Astrocyte of the hippocampus (primary cell): Measurements from ENCODE around the gene CYP20A1.
"Not testable (repeated sequence)": the region's sequence is repeated elsewhere in the genome, so short reads cannot be mapped to it uniquely, and the experiment has no call there.

Experiments used
- DNase-seq: peaks from one replicate; pipeline ENCODE4 v3.0.0; 2011; ENCODE audit warnings: low read depth, low spot score

The CYP20A1 gene

GRCh38 chr2:203280428-203281064 lies 41.7 kb downstream of the CYP20A1 start:
- peak; percentile 76 for DNase-seq

- DNase-seq = no peak
Observed at GRCh38 chr2:203282101-203282500, 43.3 kb downstream of the CYP20A1 start.

DNA sequence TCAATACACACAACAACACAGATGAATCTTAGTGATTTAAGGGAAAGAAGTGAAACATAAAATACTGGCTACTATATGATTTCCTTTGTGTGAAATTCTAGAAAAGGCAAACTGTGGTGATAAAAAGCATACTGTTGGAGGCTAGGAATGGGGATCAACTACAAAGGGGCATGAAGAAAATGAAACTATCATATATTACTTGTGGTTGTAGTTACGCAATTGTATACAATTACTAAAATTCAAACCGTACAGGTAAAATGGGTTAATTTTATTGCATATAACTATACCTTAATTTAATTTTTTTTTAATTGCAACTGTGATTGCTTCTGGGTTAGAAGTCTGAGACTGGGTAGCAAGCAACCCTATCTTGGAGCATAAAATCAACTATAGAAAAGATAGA lies 47.7 kb downstream of the CYP20A1 start:
- DNase-seq = no peak

GRCh38 chr2:203301667-203302066 lies 62.8 kb downstream of the CYP20A1 start:
- no peak for DNase-seq

DNA sequence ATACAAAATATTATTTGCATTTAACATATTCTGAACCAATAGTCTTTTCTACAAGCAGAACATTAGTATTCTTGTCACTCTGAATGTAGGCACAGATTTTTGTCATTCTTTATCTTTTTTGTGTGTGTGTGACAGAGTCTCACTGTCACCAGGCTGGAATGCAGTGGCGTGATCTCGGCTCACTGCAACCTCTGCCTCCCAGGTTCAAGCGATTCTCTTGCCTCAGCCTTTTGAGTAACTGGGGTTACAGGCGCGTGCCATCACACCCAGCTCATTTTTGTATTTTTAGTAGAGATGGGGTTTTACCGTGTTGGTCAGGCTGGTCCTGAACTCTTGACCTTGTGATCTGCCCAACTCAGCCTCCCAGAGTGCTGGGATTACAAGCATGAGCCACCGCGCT lies 63.8 kb downstream of the CYP20A1 start:
- peak; percentile 51 for DNase-seq

DNA sequence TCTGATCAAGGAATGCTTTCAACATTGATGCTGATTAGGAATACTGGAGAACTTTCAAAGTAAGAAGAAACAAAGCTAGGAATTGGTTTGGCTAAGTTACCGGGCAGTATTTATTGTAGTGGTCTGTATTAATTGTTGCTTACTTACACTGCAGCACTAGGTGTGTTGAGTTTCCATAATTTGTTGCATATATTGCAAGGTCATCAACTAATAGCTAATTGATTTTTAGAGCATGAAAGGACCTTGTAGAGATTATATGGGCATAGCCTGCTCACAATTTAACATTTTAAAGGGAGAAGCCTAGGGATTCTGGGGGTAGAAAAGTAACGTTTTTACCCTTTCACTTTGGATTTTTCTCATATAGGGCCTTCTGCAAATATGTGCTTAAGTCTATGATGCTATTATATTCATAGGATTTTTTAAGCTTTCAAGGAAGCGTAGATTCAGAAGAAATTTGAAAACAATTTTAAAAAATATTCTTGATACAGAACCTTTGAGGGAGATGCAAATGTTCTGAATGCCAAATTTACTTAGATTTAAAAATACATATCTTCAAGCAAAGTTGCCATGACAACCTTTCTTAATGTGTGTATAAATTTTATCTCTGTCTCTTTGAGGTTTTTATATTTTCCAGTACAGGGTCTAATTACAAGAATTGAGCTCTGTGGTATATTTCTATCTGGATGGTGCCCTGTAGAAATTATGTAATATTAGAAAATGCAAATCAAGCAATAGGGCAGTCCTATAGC lies 72.0 kb downstream of the CYP20A1 start:
- DNase-seq = no peak

DNA sequence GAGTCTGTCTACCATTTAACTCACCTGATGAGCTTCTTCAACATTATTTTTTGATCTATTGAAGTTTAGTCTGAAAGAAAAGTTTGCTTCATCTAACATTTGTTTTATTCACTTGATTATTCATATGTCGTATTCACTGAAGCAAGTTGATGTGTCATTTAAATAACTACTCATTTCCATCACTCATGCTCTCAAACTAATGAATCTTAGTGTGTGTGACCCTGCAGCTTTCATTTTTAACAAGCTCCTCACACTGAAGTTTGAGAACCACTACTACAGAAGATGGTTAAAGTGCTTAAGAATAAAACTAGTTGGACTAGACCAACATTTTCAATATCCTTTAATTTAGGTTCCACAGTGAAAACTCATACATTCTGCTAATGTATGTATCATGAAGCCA lies 87.5 kb downstream of the CYP20A1 start:
- DNase-seq = no peak

DNA sequence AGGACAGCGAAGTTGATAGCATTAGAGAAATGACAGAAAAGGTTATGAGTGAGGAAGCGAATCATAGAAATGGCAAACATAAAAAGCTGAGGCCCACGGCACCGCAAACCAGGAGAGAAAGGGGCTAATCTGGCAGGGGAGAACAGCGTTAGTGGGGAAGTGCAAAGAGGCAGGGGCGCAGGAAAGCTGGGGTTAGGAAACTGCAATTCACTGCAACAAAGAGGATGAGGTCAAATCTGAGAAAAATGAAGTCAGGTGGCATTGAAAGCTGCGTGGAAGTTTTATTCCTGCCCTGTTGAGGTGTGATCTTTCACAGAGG lies 88.7 kb downstream of the CYP20A1 start:
- DNase-seq = no peak

DNA sequence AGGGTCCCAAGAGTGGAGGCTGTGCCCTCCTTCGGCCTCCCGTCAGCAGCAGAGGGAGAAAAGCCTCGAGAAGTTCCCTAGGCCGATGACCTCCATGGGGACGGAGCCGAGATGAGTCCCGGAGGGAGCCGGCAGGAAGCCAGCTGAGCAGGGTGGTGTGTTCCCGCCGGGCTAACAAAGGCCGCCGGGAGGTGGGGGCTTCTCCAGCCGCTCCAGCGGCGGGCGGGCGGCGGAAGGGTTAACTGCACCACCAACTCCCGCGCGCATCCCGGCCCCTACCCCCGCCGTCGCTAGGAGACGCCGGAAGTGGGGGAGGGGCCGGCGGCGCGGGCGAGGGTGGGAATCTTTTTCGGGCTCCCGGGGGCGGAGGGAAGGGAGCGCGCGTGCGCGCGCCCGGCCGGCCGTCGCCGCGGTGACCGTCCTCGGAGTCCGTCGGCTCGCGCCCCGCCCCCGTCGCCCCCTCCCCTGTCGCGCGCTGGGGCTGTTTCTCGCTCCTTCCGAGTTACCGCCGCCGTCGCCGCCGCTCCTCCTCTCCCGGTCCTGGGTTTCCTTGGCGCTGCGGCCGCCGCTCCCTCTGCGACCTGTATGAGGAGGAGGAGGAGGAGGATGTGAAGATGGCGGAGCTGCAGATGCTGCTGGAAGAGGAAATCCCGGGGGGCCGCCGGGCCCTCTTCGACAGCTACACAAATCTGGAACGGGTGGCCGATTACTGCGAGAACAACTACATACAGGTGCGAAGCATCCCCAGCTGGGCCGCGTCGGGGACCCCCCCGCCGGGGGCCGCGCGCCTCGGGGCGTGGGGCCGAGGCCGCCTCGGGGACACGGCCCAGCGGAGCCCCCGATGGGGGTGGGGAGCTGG lies 89.3 kb downstream of the CYP20A1 start, which contains the start of gene ABI2:
TSS of gene ABI2 (plus strand) at position 494 of the 859 bp plus-strand sequence. CDS start at position 615, 121 bp downstream.
- peak; percentile 96 for DNase-seq

DNA sequence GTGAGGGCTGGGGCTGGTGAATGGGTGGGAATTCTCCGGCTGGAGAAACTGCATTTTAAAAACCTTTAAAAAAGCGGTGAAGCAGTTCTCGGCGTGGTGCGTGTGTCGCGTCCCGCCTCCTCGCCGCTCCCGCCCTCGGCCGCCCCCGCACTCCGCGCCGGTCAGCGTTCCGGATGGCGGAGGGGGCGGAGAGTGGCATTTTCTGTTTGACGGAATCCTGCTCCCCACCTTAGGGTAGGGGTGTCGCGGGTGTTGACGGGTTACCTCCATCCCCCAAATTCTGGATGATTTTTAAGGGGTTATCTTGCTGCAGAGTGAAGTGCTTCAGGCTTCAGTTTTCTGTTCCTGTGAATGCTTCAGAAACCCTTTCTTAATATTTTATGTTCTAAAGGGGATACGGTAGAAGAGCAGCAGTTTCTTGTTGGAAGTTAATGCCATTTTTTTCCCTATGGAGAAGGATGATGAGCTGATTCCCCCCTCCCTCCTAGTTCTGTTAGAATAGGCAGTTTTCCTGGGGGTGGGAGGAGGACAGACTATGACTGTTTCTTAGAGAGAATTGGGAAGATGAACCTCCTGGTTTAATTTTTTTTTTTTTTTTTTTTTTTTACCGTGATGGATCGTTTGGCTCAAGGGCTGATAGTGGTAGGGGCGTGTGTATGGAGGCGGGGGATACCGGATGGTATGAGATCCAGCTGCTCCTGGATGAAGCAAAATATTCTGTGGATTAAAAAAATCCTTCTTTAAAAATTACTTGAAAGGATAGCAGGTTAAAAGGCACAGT lies 90.1 kb downstream of the CYP20A1 start:
- DNase-seq = peak; percentile 74

DNA sequence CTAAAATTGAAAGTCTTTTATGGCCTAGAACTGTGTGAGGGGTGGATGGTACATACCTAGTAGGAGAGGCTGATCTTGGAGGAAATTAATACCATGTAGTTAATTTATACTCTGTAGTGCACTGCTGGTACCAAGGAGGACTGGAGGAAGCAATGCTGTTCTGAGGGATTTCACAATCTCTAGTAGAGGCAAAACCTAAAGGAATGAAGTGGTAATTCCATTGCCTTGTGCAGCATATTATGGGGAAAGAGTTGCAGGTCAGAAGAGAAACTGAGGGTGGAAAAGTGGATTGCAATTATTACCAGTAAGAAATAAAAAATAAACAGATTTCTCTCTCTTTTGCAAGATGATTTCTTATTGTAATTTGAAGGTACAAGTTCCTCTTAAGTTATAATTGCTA lies 91.6 kb downstream of the CYP20A1 start:
- peak; percentile 28 for DNase-seq

- DNase-seq = no peak
Observed at GRCh38 chr2:203338322-203338721, 99.5 kb downstream of the CYP20A1 start.

DNA sequence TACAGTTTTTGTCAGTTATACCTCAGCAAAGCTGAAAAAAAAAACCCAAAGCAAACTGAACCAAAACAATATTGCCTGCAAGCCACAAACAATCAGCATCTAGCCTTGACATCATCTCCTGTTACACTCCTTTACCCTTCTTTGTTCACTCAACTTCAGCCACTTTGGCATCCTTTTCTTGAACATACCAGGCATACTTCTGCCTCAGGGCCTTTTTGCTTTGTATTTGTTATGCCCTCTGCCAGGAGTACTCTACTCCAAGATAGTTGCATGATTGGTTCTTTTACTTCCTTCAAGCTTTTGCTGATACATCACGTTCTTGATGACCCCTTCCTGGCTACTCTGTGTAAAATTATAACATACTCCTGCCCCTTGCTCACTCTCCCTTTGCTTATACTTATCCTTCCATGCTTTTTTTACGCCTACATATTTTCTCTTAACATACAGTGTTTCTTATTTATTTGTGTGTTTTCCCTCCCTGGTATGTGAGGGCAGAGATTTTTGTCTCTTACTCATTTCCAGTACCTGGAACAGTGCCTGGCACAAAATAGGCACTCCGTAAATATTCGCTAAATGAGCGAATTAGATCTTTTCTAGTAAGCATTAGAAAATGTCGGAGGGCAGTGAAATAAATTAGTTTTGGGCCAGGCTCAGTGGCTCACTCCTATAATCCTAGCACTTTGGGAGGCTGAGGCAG lies 102.1 kb downstream of the CYP20A1 start:
- DNase-seq = peak; percentile 94

DNA sequence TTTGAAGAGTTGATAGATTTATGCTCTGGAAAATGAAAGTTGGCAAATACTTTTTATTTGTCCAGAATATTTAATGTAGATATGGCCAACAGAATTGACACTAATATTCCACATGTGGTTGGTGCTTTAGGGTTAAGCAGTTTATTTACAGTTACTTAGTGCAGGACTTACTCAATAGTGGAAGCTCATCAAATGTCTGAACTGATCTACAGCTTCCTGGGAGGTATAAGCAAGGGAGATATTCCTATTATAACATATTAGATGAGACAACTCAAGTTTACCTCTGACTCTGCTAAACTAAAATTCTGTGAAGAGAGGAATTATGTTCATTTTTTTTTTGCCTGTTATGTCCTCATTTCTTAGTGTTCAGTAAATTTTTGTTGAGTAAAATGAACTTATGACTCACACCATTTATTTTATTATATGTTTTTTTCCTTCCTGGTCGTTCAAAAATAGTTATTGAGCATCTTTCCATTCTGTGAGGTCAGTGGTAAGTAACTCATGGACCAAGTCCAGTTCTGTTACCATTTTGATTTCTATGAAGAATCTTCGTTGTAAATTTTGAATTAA lies 103.0 kb downstream of the CYP20A1 start:
- no peak for DNase-seq

DNA sequence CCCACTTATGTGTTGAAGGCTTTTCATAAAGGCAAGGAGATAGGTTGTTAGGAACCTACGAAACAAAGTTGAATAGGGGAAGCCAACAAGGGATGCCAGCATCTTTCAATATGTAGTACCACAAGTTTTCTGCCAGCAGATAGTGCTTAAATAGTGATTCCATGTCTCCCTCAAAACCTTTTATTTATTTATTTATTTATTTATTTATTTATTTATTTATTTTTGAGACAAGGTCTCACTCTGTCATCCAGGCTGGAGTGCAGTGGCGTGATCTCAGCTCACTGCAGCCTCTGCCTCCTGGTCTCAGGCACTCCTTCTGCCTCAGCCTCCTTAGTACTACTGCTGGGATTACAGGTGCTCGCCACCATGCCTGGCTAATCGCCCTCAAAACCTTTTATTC lies 103.6 kb downstream of the CYP20A1 start:
- not testable (repeated sequence) for DNase-seq

GRCh38 chr2:203344667-203345066 lies 105.8 kb downstream of the CYP20A1 start:
- no peak for DNase-seq

- no peak for DNase-seq
Observed at GRCh38 chr2:203346612-203347011, 107.8 kb downstream of the CYP20A1 start.

DNA sequence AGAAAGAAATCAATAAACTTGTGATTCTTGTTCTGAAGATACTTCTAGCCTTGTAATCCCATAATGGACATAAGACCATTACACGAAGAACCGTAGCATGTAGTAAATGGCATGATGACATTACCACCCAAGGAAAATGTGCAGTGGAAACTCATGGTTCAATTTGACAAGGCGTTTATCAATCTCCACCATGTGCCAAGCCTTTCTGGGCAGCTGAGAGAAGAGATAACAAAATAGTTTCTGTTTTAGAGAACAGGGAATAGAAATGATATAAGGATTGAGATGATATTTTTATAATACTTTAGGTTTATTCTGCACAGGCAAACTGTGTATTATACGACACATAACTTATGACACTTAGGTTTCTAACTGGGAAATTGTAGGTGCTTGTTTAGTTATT lies 108.6 kb downstream of the CYP20A1 start:
- DNase-seq = no peak

- DNase-seq = no peak
Observed at GRCh38 chr2:203352604-203353255, 113.9 kb downstream of the CYP20A1 start.

- DNase-seq = no peak
Observed at GRCh38 chr2:203354966-203355365, 116.1 kb downstream of the CYP20A1 start.
